Measurements from ENCODE around the gene EPC1.
"Not testable (repeated sequence)": the region's sequence is repeated elsewhere in the genome, so short reads cannot be mapped to it uniquely, and the experiment has no call there.

The EPC1 gene

GRCh38 chr10:32295027-32295426 is 51.9 kb downstream of the EPC1 start:
- DNase-seq (ENCODE audit: insufficient read length, low spot score) (no peak), FAIRE-seq (no peak)

GRCh38 chr10:32293581-32293980 is 53.4 kb downstream of the EPC1 start:
- DNase-seq (ENCODE audit: insufficient read length, low spot score), result no peak
- no peak for FAIRE-seq

DNA sequence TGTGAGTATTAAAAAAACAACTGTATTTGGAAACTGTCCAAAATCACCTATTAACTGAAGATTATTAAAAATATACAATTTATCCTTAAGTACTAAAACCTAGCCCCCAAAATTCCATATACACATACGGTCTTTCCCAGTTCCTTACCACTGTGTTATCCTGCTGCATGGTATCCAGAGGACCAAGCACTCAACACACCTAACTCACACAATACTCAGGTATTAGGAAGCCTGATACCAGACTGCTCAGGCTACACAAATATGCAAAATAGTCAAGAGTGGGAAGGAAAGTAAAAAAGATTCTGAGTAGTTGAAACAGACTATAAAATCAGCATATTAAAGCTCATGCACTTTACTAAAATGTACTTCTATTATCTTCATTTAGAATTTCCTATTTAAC is 67.2 kb downstream of the EPC1 start:
- DNase-seq (ENCODE audit: insufficient read length, low spot score), result no peak
- no peak for FAIRE-seq

- FAIRE-seq, result no peak
Observed at GRCh38 chr10:32273336-32273735, 73.6 kb downstream of the EPC1 start.

DNA sequence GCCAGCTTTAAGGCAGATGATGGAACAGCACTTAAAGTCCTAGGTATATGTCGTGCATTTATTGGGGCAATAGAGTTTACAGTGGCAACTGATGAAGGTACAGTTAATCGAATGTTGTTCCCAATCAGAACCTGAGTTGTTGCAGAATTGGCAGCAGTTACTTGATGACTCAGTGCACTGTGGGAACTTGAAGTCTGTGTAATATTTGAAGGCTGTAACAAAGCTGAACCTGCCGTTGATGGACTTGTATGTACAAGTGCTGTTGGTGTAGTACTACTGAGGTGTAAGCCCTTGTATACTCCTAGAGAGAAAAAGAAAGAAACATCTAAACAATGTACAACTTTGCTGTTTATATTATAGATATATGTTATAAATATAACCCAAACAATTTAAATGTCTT is 75.3 kb downstream of the EPC1 start:
- DNase-seq (ENCODE audit: insufficient read length, low spot score) (no peak), FAIRE-seq (no peak)

More at GRCh38 chr10:32273336-32273735, 73.6 kb downstream of the EPC1 start:
- no peak for DNase-seq (ENCODE audit: insufficient read length, low spot score)

GRCh38 chr10:32269343-32270100 is 77.4 kb downstream of the EPC1 start:
- DNase-seq (ENCODE audit: insufficient read length, low spot score) (no peak), FAIRE-seq (no peak)

DNA sequence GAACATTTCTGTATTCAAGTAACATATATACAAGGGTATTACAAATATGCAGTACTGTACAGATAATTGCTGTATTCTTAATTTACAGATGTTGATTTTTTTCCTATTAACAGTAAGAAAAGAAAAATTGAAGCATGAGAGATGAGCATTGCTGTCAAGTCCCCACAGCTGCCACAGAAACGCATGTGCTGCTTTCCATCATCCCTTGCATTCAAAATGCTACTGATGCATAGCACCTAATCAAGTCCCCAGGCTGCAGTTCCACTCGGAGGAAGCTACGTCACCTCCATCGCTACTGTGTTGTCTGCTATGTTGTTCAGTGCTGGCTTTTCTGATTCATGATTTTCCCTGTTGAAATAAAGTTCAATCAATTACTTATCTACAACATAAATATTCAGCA is 78.2 kb downstream of the EPC1 start:
- DNase-seq (ENCODE audit: insufficient read length, low spot score) (no peak), FAIRE-seq (no peak)

GRCh38 chr10:32266979-32267378 is 80.0 kb downstream of the EPC1 start:
- no peak for DNase-seq (ENCODE audit: insufficient read length, low spot score)
- no peak for FAIRE-seq

- no peak for FAIRE-seq
- no peak for DNase-seq (ENCODE audit: insufficient read length, low spot score)
Observed at GRCh38 chr10:32266566-32266965, 80.4 kb downstream of the EPC1 start.

GRCh38 chr10:32265756-32266155 is 81.2 kb downstream of the EPC1 start:
- DNase-seq (ENCODE audit: insufficient read length, low spot score) (no peak), FAIRE-seq (no peak)

DNA sequence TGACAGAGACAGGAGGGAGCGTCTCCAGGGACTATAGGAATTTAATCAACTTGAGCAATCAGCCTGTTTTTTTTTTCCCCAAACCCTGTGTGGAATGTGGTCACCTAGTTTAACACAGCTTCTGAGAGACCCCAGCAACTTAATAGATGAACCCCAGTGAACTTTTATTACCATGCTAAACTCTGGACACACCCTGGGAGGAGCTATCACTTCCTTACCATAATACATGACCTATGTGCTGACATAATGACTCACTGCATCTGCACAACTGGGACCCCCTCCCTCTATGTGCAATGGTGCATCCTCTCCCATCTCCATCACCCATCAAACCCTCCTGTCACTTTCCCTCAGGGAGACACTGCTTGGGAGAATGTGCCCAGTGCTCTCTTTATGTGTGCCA is 83.7 kb downstream of the EPC1 start:
- FAIRE-seq, result no peak

DNA sequence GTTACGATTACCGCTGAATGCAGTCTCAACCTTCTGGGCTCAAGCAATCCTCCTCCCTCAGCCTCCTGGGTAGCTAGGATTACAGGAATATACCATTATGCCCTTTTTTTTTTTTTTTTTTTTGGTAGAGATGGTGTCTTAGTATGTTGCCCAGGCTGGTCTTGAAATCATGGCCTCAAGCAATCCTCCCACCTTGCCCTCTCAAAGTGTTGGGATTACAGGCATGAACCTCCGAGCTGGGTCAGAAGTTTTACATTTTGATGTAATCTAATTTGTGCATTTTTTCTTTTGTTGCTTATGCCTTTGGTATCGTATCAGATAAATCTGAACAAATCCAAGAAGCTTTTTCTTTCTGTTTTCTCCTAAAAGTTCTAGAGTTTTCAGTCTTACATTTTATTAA is 87.4 kb downstream of the EPC1 start:
- no peak for FAIRE-seq

More for the DNA sequence above, 83.7 kb downstream of the EPC1 start:
- DNase-seq (ENCODE audit: insufficient read length, low spot score), result no peak

GRCh38 chr10:32256613-32257437 is 90.1 kb downstream of the EPC1 start:
- DNase-seq (ENCODE audit: insufficient read length, low spot score), result peak; percentile 41
- peak; percentile 92 for FAIRE-seq

More for the DNA sequence above, 87.4 kb downstream of the EPC1 start:
- no peak for DNase-seq (ENCODE audit: insufficient read length, low spot score)

- FAIRE-seq (no peak), DNase-seq (ENCODE audit: insufficient read length, low spot score) (no peak)
Observed at GRCh38 chr10:32253821-32254220, 93.1 kb downstream of the EPC1 start.

DNA sequence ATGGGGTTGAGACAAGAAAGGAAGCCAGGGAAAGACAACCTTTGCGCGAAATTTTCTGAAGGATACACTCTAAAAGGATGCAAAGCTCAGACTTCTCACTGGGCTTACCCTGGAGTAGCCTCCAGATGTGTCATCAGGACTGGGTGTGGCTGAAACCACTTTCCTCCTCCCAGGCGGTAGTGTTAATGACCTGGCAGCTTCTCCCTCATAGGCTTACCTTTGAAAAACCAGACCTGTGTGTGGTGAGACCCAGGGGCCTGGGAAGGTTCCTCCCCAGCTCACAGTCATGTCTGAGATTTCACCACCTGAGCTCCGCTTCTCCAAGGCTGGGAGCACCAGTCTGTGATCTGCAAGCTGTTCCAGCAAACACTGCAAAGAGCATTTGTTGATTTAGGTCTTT is 93.7 kb downstream of the EPC1 start:
- no peak for DNase-seq (ENCODE audit: insufficient read length, low spot score)
- no peak for FAIRE-seq

- peak; percentile 80 for FAIRE-seq
- DNase-seq (ENCODE audit: insufficient read length, low spot score), result not testable (repeated sequence)
Observed at GRCh38 chr10:32250489-32250888, 96.5 kb downstream of the EPC1 start.

- FAIRE-seq, result no peak
Observed at GRCh38 chr10:32246685-32247084, 100.3 kb downstream of the EPC1 start.

GRCh38 chr10:32245760-32246159 is 101.2 kb downstream of the EPC1 start:
- FAIRE-seq (no peak), DNase-seq (ENCODE audit: insufficient read length, low spot score) (no peak)

More at GRCh38 chr10:32246685-32247084, 100.3 kb downstream of the EPC1 start:
- no peak for DNase-seq (ENCODE audit: insufficient read length, low spot score)

GRCh38 chr10:32244421-32245207 is 102.3 kb downstream of the EPC1 start:
- DNase-seq (ENCODE audit: insufficient read length, low spot score) (no peak), FAIRE-seq (peak; percentile 11)

- DNase-seq (ENCODE audit: insufficient read length, low spot score) (no peak), FAIRE-seq (no peak)
Observed at GRCh38 chr10:32244011-32244410, 102.9 kb downstream of the EPC1 start.

DNA sequence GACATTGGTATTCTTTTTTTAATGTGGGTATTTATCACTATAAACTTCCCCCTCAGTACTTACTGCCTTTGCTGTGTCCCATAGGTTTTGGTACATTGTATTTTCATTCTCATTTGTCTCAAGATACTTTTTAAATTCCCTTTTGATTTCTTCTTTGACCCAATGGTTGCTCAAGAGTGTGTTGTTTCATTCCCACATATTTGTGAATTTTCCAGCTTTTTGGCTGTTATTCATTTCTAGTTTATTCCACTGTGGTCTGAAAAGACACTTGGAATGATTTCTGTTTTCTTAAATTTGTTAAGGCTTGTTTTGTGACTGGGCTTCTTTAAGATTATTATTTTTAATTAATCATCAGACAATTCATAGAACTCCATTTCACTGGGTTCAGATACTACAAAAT is 105.0 kb downstream of the EPC1 start:
- no peak for FAIRE-seq

More for the DNA sequence above, 105.0 kb downstream of the EPC1 start:
- DNase-seq (ENCODE audit: insufficient read length, low spot score), result no peak

All from GM19239 (cell line).